Measurements from ENCODE around the gene GRIK3. TPM values are rescaled to one million over a fixed set of nuclear protein-coding genes. Genes with fewer than 3 reads are reported as not detected.
"Not testable (repeated sequence)": the region's sequence is repeated elsewhere in the genome, so short reads cannot be mapped to it uniquely, and the experiment has no call there.

GRIK3 gene
- total RNA-seq, result 1 to 10 TPM in 2 of 9 donors, under 1 TPM in 7; 0.06 to 1.6 (median 0.29) TPM
- polyA plus RNA-seq, result under 1 TPM; 0.14 to 0.38 TPM
- long read RNA-seq, donor 1, result 0 reads
- long read RNA-seq, donor 2, partial matches to known transcripts, result 1 of 1 reads
- long read RNA-seq, donor 2, other reads (novel, unspliced or antisense), result 0 of 1 reads
- long read RNA-seq, donor 3, result 0 reads

DNA sequence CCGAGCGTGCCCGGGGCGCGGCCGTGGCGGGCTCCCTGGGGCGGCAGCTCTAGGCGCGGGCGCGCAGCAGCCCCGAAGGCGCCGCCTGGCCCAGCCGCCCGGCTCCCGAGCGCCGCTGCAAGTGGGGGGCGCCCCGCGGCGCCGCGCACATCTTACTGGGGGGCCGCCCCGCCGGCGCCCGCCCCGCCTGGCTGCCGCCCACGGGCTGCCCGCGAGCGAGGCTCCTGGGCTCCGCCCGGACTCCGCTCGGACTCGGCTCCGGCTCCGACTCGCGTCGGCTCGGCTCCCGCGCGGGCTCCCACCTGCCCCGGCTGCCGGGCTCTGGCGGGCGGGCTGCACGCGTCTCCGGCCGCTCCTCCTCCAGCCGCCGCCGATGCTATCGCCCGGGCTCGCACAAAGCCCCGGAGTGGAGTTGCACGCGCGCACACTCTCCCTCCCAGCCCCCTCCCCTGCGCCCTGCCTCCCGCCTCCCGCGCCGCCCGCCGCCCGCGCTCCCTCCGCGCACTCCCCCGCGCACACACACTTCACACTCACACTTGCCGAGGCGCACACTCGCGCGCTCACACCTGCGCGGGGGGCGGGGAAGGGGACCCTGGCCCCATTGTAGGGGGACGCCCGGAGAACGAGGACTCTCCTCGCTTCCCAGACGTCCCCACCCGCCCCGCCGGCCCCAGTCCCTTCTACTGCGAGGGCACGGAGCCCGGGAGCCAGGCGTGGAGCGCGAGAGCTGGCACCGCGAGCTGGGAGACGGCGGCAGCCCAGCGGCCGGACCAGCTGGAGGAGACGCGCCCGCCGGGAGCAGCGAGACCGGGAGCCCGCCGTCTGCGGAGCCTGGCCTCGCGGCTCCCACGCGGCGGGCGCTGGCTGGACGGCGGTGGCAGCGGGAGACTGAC lies at the start of gene GRIK3:
Gene GRIK3 (minus strand): TSS at position 395 of the 893 bp plus-strand sequence. CDS start 407 bp downstream, outside the sequence.
- ATAC-seq, result peak in 1 of 4 donors; percentile 8
- H3K27me3 ChIP-seq, result peaks cover 48 to 97% (median 84%) of the 10 kb centered on the region in 9 donors

DNA sequence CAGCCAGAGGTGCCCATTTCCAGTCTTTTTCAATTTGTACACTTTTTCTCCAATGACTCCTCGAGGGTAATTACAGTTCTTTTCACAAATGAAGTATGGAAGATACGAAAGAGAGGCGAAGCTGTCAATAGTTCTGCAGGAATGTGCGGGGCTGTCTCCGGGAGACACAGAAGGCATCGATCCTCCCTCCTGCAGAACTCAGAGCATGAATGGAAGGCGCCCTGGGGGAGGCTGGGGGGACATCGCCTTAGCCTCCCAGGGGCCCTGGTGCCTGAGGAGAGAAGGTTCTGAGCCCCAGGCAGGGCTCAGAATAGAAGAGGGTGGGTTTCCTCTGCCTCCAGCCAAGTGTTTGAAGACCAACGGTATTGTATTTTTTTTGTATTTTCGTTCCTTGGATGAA lies 49.7 kb upstream of the GRIK3 start:
- no peaks in the 10 kb centered on the region for H3K9me3 ChIP-seq
- intact Hi-C loops (cut with DNase I), result no loop called here
- DNase-seq (no peak), ATAC-seq (no peak)
- TF ChIP-seq, protein P1, sequence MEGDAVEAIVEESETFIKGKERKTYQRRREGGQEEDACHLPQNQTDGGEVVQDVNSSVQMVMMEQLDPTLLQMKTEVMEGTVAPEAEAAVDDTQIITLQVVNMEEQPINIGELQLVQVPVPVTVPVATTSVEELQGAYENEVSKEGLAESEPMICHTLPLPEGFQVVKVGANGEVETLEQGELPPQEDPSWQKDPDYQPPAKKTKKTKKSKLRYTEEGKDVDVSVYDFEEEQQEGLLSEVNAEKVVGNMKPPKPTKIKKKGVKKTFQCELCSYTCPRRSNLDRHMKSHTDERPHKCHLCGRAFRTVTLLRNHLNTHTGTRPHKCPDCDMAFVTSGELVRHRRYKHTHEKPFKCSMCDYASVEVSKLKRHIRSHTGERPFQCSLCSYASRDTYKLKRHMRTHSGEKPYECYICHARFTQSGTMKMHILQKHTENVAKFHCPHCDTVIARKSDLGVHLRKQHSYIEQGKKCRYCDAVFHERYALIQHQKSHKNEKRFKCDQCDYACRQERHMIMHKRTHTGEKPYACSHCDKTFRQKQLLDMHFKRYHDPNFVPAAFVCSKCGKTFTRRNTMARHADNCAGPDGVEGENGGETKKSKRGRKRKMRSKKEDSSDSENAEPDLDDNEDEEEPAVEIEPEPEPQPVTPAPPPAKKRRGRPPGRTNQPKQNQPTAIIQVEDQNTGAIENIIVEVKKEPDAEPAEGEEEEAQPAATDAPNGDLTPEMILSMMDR (IDR thresholded peaks at IDR 0.05), result no peak
- TF ChIP-seq POLR2A (IDR thresholded peaks at IDR 0.05), result no peak
- no peak overlapping the region for H3K4me3 ChIP-seq
- WGBS, 4 donors, result 66 to 70% (median 68%) methylated on average over 8 to 10 of the region's 10 CpGs
- peaks cover 0 to 17% (median 4%) of the 10 kb centered on the region in 9 donors for H3K27me3 ChIP-seq
- H3K4me1 ChIP-seq, result no peaks in the 10 kb centered on the region
- no peaks in the 10 kb centered on the region for H3K36me3 ChIP-seq
- H3K27ac ChIP-seq, result no peak overlapping the region

More for the DNA sequence above, at the start of gene GRIK3:
- 1% methylated on average over 40 to 128 of the region's 128 CpGs for WGBS, 4 donors
- no peaks in the 10 kb centered on the region for H3K9me3 ChIP-seq
- intact Hi-C loops (cut with DNase I), result loop anchor here in 7 of 10 donors (5.0 to 10.0 kb wide), 6 partner anchors 330 to 517 kb away; no protein-coding TSS in a partner anchor
- H3K36me3 ChIP-seq, result no peaks in the 10 kb centered on the region
- TF ChIP-seq, protein P1 (IDR thresholded peaks at IDR 0.05), result no peak
- TF ChIP-seq POLR2A (IDR thresholded peaks at IDR 0.05), result no peak
- peak within 1 kb of the TSS in 7 of 12 donors; percentile 6 to 38 (median 19) for H3K4me3 ChIP-seq
- no peak for DNase-seq
- H3K4me1 ChIP-seq, result peaks cover 0 to 40% (median 5%) of the 10 kb centered on the region in 12 donors
- peak within 1 kb of the TSS in 1 of 12 donors; percentile 24 for H3K27ac ChIP-seq

DNA sequence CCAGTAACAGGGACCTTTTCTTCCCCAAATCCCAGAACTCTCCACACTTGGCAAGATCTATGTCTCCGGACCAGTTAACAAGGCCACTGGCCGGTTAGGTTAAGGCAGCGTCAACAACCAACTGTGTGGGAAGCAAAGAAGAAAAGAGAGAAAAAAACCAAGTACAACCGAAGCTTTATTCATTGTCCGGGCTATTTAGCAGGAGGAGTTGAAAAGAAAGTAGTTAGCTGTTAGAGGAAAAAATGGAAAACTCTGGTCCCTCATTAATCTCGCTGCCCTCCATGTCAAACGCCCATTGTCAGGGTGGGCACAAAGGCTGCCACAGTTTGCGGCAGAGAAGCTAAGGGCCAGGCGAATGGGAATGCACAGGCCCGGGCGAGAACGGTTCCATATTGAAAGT lies 49.3 kb upstream of the GRIK3 start:
- DNase-seq (no peak), ATAC-seq (no peak)
- Histone ChIP-seq H3K27ac (no peak overlapping the region), H3K4me3 (no peak overlapping the region), H3K4me1 (no peaks in the 10 kb centered on the region), H3K36me3 (no peaks in the 10 kb centered on the region), H3K9me3 (no peaks in the 10 kb centered on the region), H3K27me3 (peaks cover 0 to 17% (median 3%) of the 10 kb centered on the region in 9 donors)
- intact Hi-C loops (cut with DNase I), result no loop called here
- TF ChIP-seq, protein P1 (IDR thresholded peaks at IDR 0.05), result no peak
- TF ChIP-seq POLR2A (IDR thresholded peaks at IDR 0.05), result no peak
- 83 to 89% (median 88%) methylated on average over 12 of the region's 12 CpGs for WGBS, 4 donors

DNA sequence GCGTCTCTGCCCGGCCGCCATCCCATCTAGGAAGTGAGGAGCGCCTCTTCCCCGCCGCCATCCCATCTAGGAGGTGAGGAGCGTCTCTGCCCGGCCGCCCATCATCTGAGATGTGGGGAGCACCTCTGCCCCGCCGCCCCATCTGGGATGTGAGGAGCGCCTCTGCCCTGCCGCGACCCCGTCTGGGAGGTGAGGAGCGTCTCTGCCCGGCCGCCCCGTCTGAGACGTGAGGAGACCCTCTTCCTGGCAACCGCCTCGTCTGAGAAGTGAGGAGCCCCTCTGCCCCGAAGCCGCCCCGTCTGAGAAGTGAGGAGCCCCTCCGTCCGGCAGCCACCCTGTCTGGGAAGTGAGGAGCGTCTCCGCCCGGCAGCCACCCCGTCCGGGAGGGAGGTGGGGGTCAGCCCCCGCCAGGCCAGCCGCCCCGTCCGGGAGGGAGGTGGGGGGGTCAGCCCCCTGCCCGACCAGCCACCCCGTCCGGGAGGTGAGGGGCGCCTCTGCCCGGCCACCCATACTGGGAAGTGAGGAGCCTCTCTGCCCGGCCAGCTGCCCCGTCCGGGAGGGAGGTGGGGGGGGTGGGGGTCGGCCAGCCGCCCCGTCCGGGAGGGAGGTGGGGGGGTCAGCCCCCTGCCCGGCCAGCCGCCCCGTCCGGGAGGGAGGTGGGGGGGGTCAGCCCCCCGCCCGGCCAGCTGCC lies 46.1 kb upstream of the GRIK3 start:
- H3K4me3 ChIP-seq, H3K4me1 ChIP-seq: not testable (repeated sequence)

More for the DNA sequence above, 46.1 kb upstream of the GRIK3 start:
- H3K27me3 ChIP-seq; ATAC-seq; DNase-seq; H3K9me3 ChIP-seq; H3K36me3 ChIP-seq; intact Hi-C loops (cut with DNase I); H3K27ac ChIP-seq: not testable (repeated sequence)
- 92 to 100% (median 95%) methylated on average over 1 to 48 of the region's 54 CpGs for WGBS, 4 donors
